Ishikawa (cell line): ENCODE measurements around the gene MYBPC2.

Experiments
- CREB1 ChIP-seq: IDR thresholded peaks from 2 replicates; pipeline ENCODE4 v1.6.1; 2012; ENCODE audit warnings: low read depth
- EGR1 ChIP-seq: IDR thresholded peaks from 2 replicates; pipeline ENCODE4 v1.6.1; 2012
- EP300 ChIP-seq: IDR thresholded peaks from 2 replicates; pipeline ENCODE4 v1.6.1; 2012; ENCODE audit warnings: borderline replicate concordance
- FOXM1 ChIP-seq: IDR thresholded peaks from 2 replicates; pipeline ENCODE4 v1.6.1; 2012; ENCODE audit warnings: low read depth, borderline replicate concordance
- NFIC ChIP-seq: IDR thresholded peaks from 2 replicates; pipeline ENCODE4 v1.6.1; 2012
- RAD21 ChIP-seq: IDR thresholded peaks from 2 replicates; pipeline ENCODE4 v1.6.1; 2012; ENCODE audit warnings: low read depth
- REST ChIP-seq: IDR thresholded peaks from 2 replicates; pipeline ENCODE4 v1.6.1; 2012; ENCODE audit warnings: low read depth, mild to moderate bottlenecking
- TAF1 ChIP-seq: IDR thresholded peaks from 2 replicates; pipeline ENCODE4 v1.6.1; 2012; ENCODE audit warnings: low read depth, mild to moderate bottlenecking
- TCF12 ChIP-seq: IDR thresholded peaks from 2 replicates; pipeline ENCODE4 v1.6.1; 2012; ENCODE audit warnings: low read depth
- TEAD4 ChIP-seq: IDR thresholded peaks from 2 replicates; pipeline ENCODE4 v1.6.1; 2012
- ZBTB7A ChIP-seq: IDR thresholded peaks from 2 replicates; pipeline ENCODE4 v1.6.1; 2012; ENCODE audit warnings: low read depth
- TF ChIP-seq, protein P1 (sequence below): IDR thresholded peaks from 2 replicates; pipeline ENCODE4 v1.6.1; 2012

DNA sequence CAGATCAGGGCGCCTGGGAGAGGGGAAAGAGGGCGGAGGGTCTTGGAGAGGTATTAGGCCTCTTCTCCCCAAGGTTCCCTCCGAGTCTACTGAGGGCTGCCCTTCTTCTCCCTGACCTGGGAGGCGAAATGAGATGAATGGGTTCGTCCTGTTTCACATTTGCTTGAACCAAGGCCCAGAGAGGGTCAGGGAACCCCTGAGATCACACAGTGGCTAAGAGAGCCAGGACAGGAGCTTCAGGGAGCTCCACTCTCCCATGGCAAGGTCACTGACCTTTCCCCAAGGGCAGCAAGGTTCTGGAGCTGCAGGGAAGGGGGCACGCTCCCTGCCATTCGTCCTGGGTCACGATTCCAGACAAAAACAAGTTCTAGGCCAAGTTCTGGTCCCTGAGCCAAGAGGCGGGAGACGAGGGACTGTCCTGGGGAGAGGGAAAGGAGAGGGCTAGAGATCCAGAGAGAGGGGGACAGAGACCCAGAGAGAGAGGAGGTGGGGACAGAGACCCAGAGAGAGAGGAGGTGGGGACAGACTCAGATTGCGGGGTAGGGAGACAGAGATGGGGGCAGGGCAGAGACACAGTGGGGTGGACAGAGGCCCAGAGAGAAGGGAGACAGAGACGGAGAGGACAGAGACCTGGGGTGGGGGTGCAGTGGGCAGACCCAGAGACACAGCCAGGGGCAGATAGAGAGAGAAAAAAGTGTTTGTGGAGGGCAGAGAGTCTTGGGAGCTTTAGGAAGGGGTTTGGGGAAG is 80.5 kb downstream of the MYBPC2 start:
- TF ChIP-seq NFIC (no peak), EP300 (no peak), TEAD4 (no peak), CREB1 (no peak), ZBTB7A (no peak), TAF1 (no peak), REST (no peak), TCF12 (no peak), EGR1 (no peak), FOXM1 (no peak), RAD21 (no peak)
- TF ChIP-seq, protein P1, sequence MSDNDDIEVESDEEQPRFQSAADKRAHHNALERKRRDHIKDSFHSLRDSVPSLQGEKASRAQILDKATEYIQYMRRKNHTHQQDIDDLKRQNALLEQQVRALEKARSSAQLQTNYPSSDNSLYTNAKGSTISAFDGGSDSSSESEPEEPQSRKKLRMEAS, result no peak
